ENCODE results near the gene ADAMTS13.
"Not testable (repeated sequence)": the region's sequence is repeated elsewhere in the genome, so short reads cannot be mapped to it uniquely, and the experiment has no call there.

The ADAMTS13 gene

GRCh38 chr9:133421615-133422542, at the start of gene ADAMTS13:
TSS of gene ADAMTS13 (plus strand) at chr9:133422367. CDS start at chr9:133422444, 77 bp downstream.
- Mint-ChIP-seq H3K27ac (peak within 1 kb of the TSS; percentile 99), H3K4me3 (no peak within 1 kb of the TSS), H3K9me3 (peaks cover 3% of the 10 kb centered on the region), H3K36me3 (peaks cover 4% of the 10 kb centered on the region), H3K4me1 (peaks cover 26% of the 10 kb centered on the region), H3K27me3 (no peaks in the 10 kb centered on the region)
- DNase-seq (ENCODE audit: low spot score in 2 of 2): no peak
- ATAC-seq (ENCODE audit: low read depth): peak; percentile 25

- Mint-ChIP-seq H3K4me3 (peak overlapping the region; percentile 95), H3K4me1 (peaks cover 36% of the 10 kb centered on the region), H3K36me3 (peaks cover 6% of the 10 kb centered on the region), H3K27ac (peak overlapping the region; percentile 90), H3K27me3 (no peaks in the 10 kb centered on the region), H3K9me3 (no peaks in the 10 kb centered on the region)
- ATAC-seq (ENCODE audit: low read depth) (no peak), DNase-seq (ENCODE audit: low spot score in 2 of 2) (no peak)
Measured at GRCh38 chr9:133374612-133375115, 47.5 kb upstream of the ADAMTS13 start.

DNA sequence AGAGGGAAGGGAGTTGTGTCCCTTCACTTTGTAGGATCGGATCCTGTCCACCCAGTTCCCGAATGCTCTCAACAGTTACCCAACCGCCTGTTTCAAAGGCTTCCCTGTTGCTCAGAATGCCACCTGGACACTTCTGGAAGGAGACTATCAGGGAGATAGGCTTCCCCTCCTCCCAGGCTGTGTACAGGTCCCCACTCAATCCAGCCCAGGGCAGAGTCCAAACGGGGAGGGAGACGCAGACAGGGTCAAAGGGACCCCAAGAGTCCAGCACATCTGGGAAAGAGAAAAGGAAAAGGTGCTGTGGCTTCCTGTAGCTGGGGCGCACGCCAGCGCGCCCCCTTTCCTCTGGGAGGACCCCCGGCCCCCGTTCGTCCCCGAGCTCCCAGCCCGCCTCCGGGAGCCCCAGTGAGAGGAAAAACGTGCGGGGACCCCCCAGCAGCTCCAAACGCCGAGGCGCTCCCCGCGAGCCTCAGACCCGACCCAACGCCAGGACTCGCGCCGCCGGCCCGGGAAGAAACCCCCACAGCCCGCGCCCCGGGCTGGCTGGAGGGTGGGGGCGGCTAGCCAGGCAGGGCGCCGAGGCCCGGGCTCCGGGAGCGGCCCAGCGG, 46.9 kb upstream of the ADAMTS13 start:
- H3K27me3 Mint-ChIP-seq: no peaks in the 10 kb centered on the region
- peaks cover 32% of the 10 kb centered on the region for H3K4me1 Mint-ChIP-seq
- no peaks in the 10 kb centered on the region for H3K9me3 Mint-ChIP-seq
- H3K27ac Mint-ChIP-seq: peak overlapping the region; percentile 90
- ATAC-seq (ENCODE audit: low read depth) (peak; percentile 5), DNase-seq (ENCODE audit: low spot score in 2 of 2) (no peak)
- peak overlapping the region; percentile 95 for H3K4me3 Mint-ChIP-seq
- peaks cover 3% of the 10 kb centered on the region for H3K36me3 Mint-ChIP-seq

- Mint-ChIP-seq H3K27ac (peak within 1 kb of the TSS; percentile 90), H3K4me3 (peak within 1 kb of the TSS; percentile 95), H3K27me3 (no peaks in the 10 kb centered on the region), H3K36me3 (no peaks in the 10 kb centered on the region), H3K9me3 (no peaks in the 10 kb centered on the region), H3K4me1 (peaks cover 24% of the 10 kb centered on the region)
- DNase-seq (ENCODE audit: low spot score in 2 of 2) (peak; percentile 95 to 96), ATAC-seq (ENCODE audit: low read depth) (peak; percentile 97)
Measured at GRCh38 chr9:133375724-133376654, 46.2 kb upstream of the ADAMTS13 start, which contains the start of the genes STKLD1 and SURF4. TSS of gene STKLD1 (plus strand) at chr9:133376366. CDS start at chr9:133376474, 108 bp downstream. TSS of gene SURF4 (minus strand) at chr9:133376060. CDS start at chr9:133375969, 91 bp downstream.

- H3K27ac Mint-ChIP-seq; DNase-seq (ENCODE audit: low spot score in 2 of 2); H3K27me3 Mint-ChIP-seq; H3K36me3 Mint-ChIP-seq; H3K9me3 Mint-ChIP-seq; ATAC-seq (ENCODE audit: low read depth): not testable (repeated sequence)
- Mint-ChIP-seq H3K4me1 (peaks cover 13% of the 10 kb centered on the region), H3K4me3 (peak overlapping the region; percentile 39)
Measured at GRCh38 chr9:133377280-133377679, 44.9 kb upstream of the ADAMTS13 start.

GRCh38 chr9:133377721-133378216, 44.4 kb upstream of the ADAMTS13 start:
- H3K27me3 Mint-ChIP-seq: no peaks in the 10 kb centered on the region
- H3K9me3 Mint-ChIP-seq: no peaks in the 10 kb centered on the region
- H3K36me3 Mint-ChIP-seq: no peaks in the 10 kb centered on the region
- H3K4me3 Mint-ChIP-seq: no peak overlapping the region
- H3K27ac Mint-ChIP-seq: no peak overlapping the region
- ATAC-seq (ENCODE audit: low read depth) (no peak), DNase-seq (ENCODE audit: low spot score in 2 of 2) (no peak)
- H3K4me1 Mint-ChIP-seq: peaks cover 8% of the 10 kb centered on the region

DNA sequence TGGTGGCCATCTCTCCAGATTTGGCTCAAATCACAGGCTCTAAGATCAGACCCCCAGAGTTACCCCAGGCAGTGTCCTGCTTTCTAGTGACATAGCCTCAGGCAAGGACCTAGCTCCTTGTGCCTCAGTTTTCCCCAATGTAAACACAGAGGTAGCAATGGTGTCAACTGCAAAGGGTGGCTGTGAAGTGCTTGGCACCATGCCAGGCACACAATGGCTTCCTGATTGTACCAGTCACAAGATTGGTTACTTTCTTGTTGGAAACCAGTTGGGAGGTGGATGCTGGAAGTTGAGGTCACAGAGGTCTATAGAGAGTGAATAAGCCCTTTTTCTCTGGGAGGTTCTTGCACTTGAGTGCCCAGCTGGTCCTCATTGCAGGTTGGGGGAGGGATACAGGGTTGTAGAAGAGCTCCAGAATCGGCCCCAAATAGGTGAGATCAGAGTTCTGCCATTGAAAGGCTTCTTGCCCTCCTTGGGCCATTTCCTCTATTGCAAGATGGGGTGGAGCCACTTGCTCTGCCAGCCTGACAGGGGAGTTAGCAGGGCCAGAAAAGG, 43.7 kb upstream of the ADAMTS13 start:
- no peaks in the 10 kb centered on the region for H3K27me3 Mint-ChIP-seq
- no peaks in the 10 kb centered on the region for H3K9me3 Mint-ChIP-seq
- H3K36me3 Mint-ChIP-seq: no peaks in the 10 kb centered on the region
- ATAC-seq (ENCODE audit: low read depth) (no peak), DNase-seq (ENCODE audit: low spot score in 2 of 2) (no peak)
- no peak overlapping the region for H3K27ac Mint-ChIP-seq
- no peak overlapping the region for H3K4me3 Mint-ChIP-seq
- peaks cover 8% of the 10 kb centered on the region for H3K4me1 Mint-ChIP-seq

- peaks cover 8% of the 10 kb centered on the region for H3K4me1 Mint-ChIP-seq
- H3K27me3 Mint-ChIP-seq: no peaks in the 10 kb centered on the region
- no peaks in the 10 kb centered on the region for H3K36me3 Mint-ChIP-seq
- H3K27ac Mint-ChIP-seq: no peak overlapping the region
- DNase-seq (ENCODE audit: low spot score in 2 of 2) (no peak), ATAC-seq (ENCODE audit: low read depth) (no peak)
- H3K4me3 Mint-ChIP-seq: no peak overlapping the region
- H3K9me3 Mint-ChIP-seq: no peaks in the 10 kb centered on the region
Measured at GRCh38 chr9:133379153-133380086, 42.7 kb upstream of the ADAMTS13 start.

DNA sequence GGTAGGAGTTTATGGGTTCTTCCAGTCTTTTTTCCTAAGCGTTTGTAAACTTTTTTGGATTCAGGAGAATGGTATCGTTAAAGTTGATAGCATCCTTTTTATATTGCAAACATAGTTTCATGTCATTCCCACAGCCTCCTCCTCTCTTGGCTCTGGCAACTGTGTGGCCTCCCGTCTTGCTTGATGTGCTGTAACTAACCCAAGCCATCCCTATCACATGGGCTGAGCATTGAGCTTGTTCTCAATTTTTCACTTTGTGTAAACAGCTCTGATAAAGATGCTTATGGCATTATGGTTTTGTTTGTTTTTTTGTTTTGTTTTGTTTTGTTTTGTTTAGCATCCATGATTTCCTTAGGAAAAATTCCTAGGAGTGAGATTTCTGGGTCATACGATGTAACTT, 41.4 kb upstream of the ADAMTS13 start:
- no peaks in the 10 kb centered on the region for H3K27me3 Mint-ChIP-seq
- no peaks in the 10 kb centered on the region for H3K36me3 Mint-ChIP-seq
- H3K9me3 Mint-ChIP-seq: no peaks in the 10 kb centered on the region
- DNase-seq (ENCODE audit: low spot score in 2 of 2) (no peak), ATAC-seq (ENCODE audit: low read depth) (no peak)
- no peak overlapping the region for H3K4me3 Mint-ChIP-seq
- no peak overlapping the region for H3K27ac Mint-ChIP-seq
- H3K4me1 Mint-ChIP-seq: no peaks in the 10 kb centered on the region

DNA sequence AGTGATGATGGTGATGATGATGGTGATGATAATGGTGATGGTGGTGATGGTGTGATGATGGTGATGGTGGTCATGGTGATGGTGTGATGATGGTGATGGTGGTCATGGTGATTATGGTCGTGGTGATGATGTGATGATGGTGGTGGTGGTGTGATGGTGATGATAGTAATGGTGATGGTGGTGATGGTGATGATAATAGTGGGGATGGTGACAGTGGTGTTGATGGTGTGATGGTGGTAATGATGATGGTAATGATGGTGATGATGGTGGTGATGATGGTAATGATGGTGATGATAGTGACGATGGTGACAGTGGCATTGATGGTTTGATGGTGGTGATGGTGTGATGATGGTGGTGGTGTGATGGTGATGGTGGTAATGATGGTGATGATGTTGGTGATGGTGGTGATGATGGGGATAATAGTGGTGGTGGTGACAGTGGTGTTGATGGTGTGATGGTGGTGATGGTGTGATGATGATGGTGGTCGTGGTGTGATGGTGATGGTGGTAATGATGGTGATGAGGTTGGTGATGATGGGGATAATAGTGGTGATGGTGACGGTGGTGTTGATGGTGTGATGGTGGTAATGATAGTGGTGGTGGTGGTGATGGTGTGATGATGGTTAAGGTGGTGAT, 39.5 kb upstream of the ADAMTS13 start:
- Mint-ChIP-seq H3K36me3 (no peaks in the 10 kb centered on the region), H3K9me3 (no peaks in the 10 kb centered on the region), H3K4me1 (no peaks in the 10 kb centered on the region), H3K27ac (no peak overlapping the region), H3K4me3 (no peak overlapping the region), H3K27me3 (no peaks in the 10 kb centered on the region)
- no peak for DNase-seq (ENCODE audit: low spot score in 2 of 2)
- ATAC-seq (ENCODE audit: low read depth): no peak

GRCh38 chr9:133383438-133383837, 38.7 kb upstream of the ADAMTS13 start:
- no peak for DNase-seq (ENCODE audit: low spot score in 2 of 2)
- ATAC-seq (ENCODE audit: low read depth): no peak
- H3K4me1 Mint-ChIP-seq: no peaks in the 10 kb centered on the region
- no peaks in the 10 kb centered on the region for H3K36me3 Mint-ChIP-seq
- no peak overlapping the region for H3K4me3 Mint-ChIP-seq
- no peak overlapping the region for H3K27ac Mint-ChIP-seq
- no peaks in the 10 kb centered on the region for H3K9me3 Mint-ChIP-seq
- no peaks in the 10 kb centered on the region for H3K27me3 Mint-ChIP-seq

- Mint-ChIP-seq H3K27ac (no peak overlapping the region), H3K4me1 (no peaks in the 10 kb centered on the region), H3K27me3 (peaks cover 4% of the 10 kb centered on the region), H3K4me3 (no peak overlapping the region), H3K9me3 (no peaks in the 10 kb centered on the region), H3K36me3 (no peaks in the 10 kb centered on the region)
- no peak for DNase-seq (ENCODE audit: low spot score in 2 of 2)
- ATAC-seq (ENCODE audit: low read depth): no peak
Measured at GRCh38 chr9:133384736-133385321, 37.3 kb upstream of the ADAMTS13 start.
